Activated naive CD8-positive, alpha-beta T cell (primary cell): ENCODE data around the gene RAP1A.
A peak's percentile ranks its signal among the peaks of the same experiment; 100 is the strongest.

Source experiments
- H3K27ac Mint-ChIP-seq: one replicate; pipeline ENCODE4 v1.8.0; 2021; ENCODE audit warnings: mixed read lengths
- H3K27me3 Mint-ChIP-seq: one replicate; pipeline ENCODE4 v1.8.0; 2021; ENCODE audit warnings: mixed read lengths
- H3K36me3 Mint-ChIP-seq: one replicate; pipeline ENCODE4 v1.8.0; 2021; ENCODE audit warnings: mixed read lengths
- H3K4me1 Mint-ChIP-seq: one replicate; pipeline ENCODE4 v1.8.0; 2021; ENCODE audit warnings: low read depth, mixed read lengths
- H3K4me3 Mint-ChIP-seq: one replicate; pipeline ENCODE4 v1.8.0; 2021; ENCODE audit warnings: mild to moderate bottlenecking, mixed read lengths
- H3K9me3 Mint-ChIP-seq: one replicate; pipeline ENCODE4 v1.8.0; 2021; ENCODE audit warnings: low read depth, mixed read lengths

The RAP1A gene

GRCh38 chr1:111691886-111692285 lies 72.3 kb downstream of the RAP1A start:
- Mint-ChIP-seq H3K4me1 (peaks cover 74% of the 10 kb centered on the region), H3K27me3 (no peaks in the 10 kb centered on the region), H3K4me3 (no peak overlapping the region), H3K36me3 (peaks cover 21% of the 10 kb centered on the region), H3K27ac (peak overlapping the region; percentile 56), H3K9me3 (no peaks in the 10 kb centered on the region)

- Mint-ChIP-seq H3K27ac (peak overlapping the region; percentile 43), H3K4me1 (peaks cover 51% of the 10 kb centered on the region), H3K9me3 (no peaks in the 10 kb centered on the region), H3K36me3 (peaks cover 22% of the 10 kb centered on the region), H3K27me3 (no peaks in the 10 kb centered on the region), H3K4me3 (no peak overlapping the region)
These were observed 76.2 kb downstream of the RAP1A start for GRCh38 chr1:111695801-111696200.

GRCh38 chr1:111696330-111696729 lies 76.7 kb downstream of the RAP1A start:
- H3K4me1 Mint-ChIP-seq: peaks cover 46% of the 10 kb centered on the region
- peaks cover 23% of the 10 kb centered on the region for H3K36me3 Mint-ChIP-seq
- H3K27me3 Mint-ChIP-seq: no peaks in the 10 kb centered on the region
- H3K27ac Mint-ChIP-seq: peak overlapping the region; percentile 55
- peak overlapping the region; percentile 30 for H3K4me3 Mint-ChIP-seq
- H3K9me3 Mint-ChIP-seq: no peaks in the 10 kb centered on the region

- peaks cover 24% of the 10 kb centered on the region for H3K4me1 Mint-ChIP-seq
- H3K9me3 Mint-ChIP-seq: no peaks in the 10 kb centered on the region
- no peak overlapping the region for H3K4me3 Mint-ChIP-seq
- peak overlapping the region; percentile 54 for H3K27ac Mint-ChIP-seq
- no peaks in the 10 kb centered on the region for H3K27me3 Mint-ChIP-seq
- H3K36me3 Mint-ChIP-seq: peaks cover 15% of the 10 kb centered on the region
These were observed 79.7 kb downstream of the RAP1A start for GRCh38 chr1:111699268-111699667.

GRCh38 chr1:111702504-111703050 lies 83.0 kb downstream of the RAP1A start:
- no peak overlapping the region for H3K27ac Mint-ChIP-seq
- no peaks in the 10 kb centered on the region for H3K9me3 Mint-ChIP-seq
- H3K36me3 Mint-ChIP-seq: peaks cover 10% of the 10 kb centered on the region
- H3K27me3 Mint-ChIP-seq: no peaks in the 10 kb centered on the region
- H3K4me1 Mint-ChIP-seq: peaks cover 8% of the 10 kb centered on the region
- no peak overlapping the region for H3K4me3 Mint-ChIP-seq

- Mint-ChIP-seq H3K27me3 (no peaks in the 10 kb centered on the region), H3K4me3 (no peak overlapping the region), H3K36me3 (peaks cover 7% of the 10 kb centered on the region), H3K27ac (peak overlapping the region; percentile 78), H3K4me1 (peaks cover 6% of the 10 kb centered on the region), H3K9me3 (no peaks in the 10 kb centered on the region)
These were observed 84.7 kb downstream of the RAP1A start for GRCh38 chr1:111704240-111704639.

GRCh38 chr1:111704776-111705175 lies 85.2 kb downstream of the RAP1A start:
- peaks cover 11% of the 10 kb centered on the region for H3K4me1 Mint-ChIP-seq
- H3K36me3 Mint-ChIP-seq: peaks cover 9% of the 10 kb centered on the region
- no peaks in the 10 kb centered on the region for H3K9me3 Mint-ChIP-seq
- H3K27ac Mint-ChIP-seq: peak overlapping the region; percentile 50
- H3K27me3 Mint-ChIP-seq: no peaks in the 10 kb centered on the region
- no peak overlapping the region for H3K4me3 Mint-ChIP-seq

GRCh38 chr1:111705841-111706240 lies 86.3 kb downstream of the RAP1A start:
- H3K4me3 Mint-ChIP-seq: no peak overlapping the region
- H3K9me3 Mint-ChIP-seq: no peaks in the 10 kb centered on the region
- no peaks in the 10 kb centered on the region for H3K27me3 Mint-ChIP-seq
- H3K4me1 Mint-ChIP-seq: peaks cover 13% of the 10 kb centered on the region
- peak overlapping the region; percentile 34 for H3K27ac Mint-ChIP-seq
- H3K36me3 Mint-ChIP-seq: peaks cover 10% of the 10 kb centered on the region

- peaks cover 13% of the 10 kb centered on the region for H3K4me1 Mint-ChIP-seq
- no peak overlapping the region for H3K4me3 Mint-ChIP-seq
- H3K36me3 Mint-ChIP-seq: peaks cover 8% of the 10 kb centered on the region
- H3K27me3 Mint-ChIP-seq: no peaks in the 10 kb centered on the region
- H3K27ac Mint-ChIP-seq: no peak overlapping the region
- H3K9me3 Mint-ChIP-seq: no peaks in the 10 kb centered on the region
These were observed 87.3 kb downstream of the RAP1A start for GRCh38 chr1:111706921-111707320.

GRCh38 chr1:111707906-111708305 lies 88.3 kb downstream of the RAP1A start:
- H3K36me3 Mint-ChIP-seq: peaks cover 8% of the 10 kb centered on the region
- H3K27ac Mint-ChIP-seq: peak overlapping the region; percentile 22

GRCh38 chr1:111709986-111710385 lies 90.4 kb downstream of the RAP1A start:
- no peaks in the 10 kb centered on the region for H3K9me3 Mint-ChIP-seq
- H3K27me3 Mint-ChIP-seq: no peaks in the 10 kb centered on the region
- peak overlapping the region; percentile 56 for H3K27ac Mint-ChIP-seq
- peaks cover 16% of the 10 kb centered on the region for H3K4me1 Mint-ChIP-seq
- peaks cover 3% of the 10 kb centered on the region for H3K36me3 Mint-ChIP-seq
- H3K4me3 Mint-ChIP-seq: no peak overlapping the region

More at GRCh38 chr1:111707906-111708305, 88.3 kb downstream of the RAP1A start:
- no peaks in the 10 kb centered on the region for H3K9me3 Mint-ChIP-seq
- no peak overlapping the region for H3K4me3 Mint-ChIP-seq
- no peaks in the 10 kb centered on the region for H3K27me3 Mint-ChIP-seq
- peaks cover 13% of the 10 kb centered on the region for H3K4me1 Mint-ChIP-seq

- no peaks in the 10 kb centered on the region for H3K9me3 Mint-ChIP-seq
- no peaks in the 10 kb centered on the region for H3K27me3 Mint-ChIP-seq
- H3K27ac Mint-ChIP-seq: no peak overlapping the region
- H3K4me1 Mint-ChIP-seq: peaks cover 15% of the 10 kb centered on the region
- peaks cover 2% of the 10 kb centered on the region for H3K36me3 Mint-ChIP-seq
- no peak overlapping the region for H3K4me3 Mint-ChIP-seq
These were observed 96.7 kb downstream of the RAP1A start for GRCh38 chr1:111716333-111716732.

- no peaks in the 10 kb centered on the region for H3K27me3 Mint-ChIP-seq
- peaks cover 15% of the 10 kb centered on the region for H3K4me1 Mint-ChIP-seq
- H3K27ac Mint-ChIP-seq: peak overlapping the region; percentile 23
- H3K4me3 Mint-ChIP-seq: no peak overlapping the region
- peaks cover 2% of the 10 kb centered on the region for H3K36me3 Mint-ChIP-seq
- no peaks in the 10 kb centered on the region for H3K9me3 Mint-ChIP-seq
These were observed 97.9 kb downstream of the RAP1A start for GRCh38 chr1:111717450-111717849.

GRCh38 chr1:111719135-111719534 lies 99.5 kb downstream of the RAP1A start:
- no peak overlapping the region for H3K27ac Mint-ChIP-seq
- no peaks in the 10 kb centered on the region for H3K27me3 Mint-ChIP-seq
- H3K36me3 Mint-ChIP-seq: peaks cover 2% of the 10 kb centered on the region
- no peaks in the 10 kb centered on the region for H3K9me3 Mint-ChIP-seq
- H3K4me1 Mint-ChIP-seq: peaks cover 23% of the 10 kb centered on the region
- no peak overlapping the region for H3K4me3 Mint-ChIP-seq

- Mint-ChIP-seq H3K36me3 (peaks cover 2% of the 10 kb centered on the region), H3K27me3 (no peaks in the 10 kb centered on the region), H3K4me1 (peaks cover 20% of the 10 kb centered on the region), H3K4me3 (no peak overlapping the region), H3K27ac (no peak overlapping the region), H3K9me3 (no peaks in the 10 kb centered on the region)
These were observed 100.1 kb downstream of the RAP1A start for GRCh38 chr1:111719674-111720132.

- Mint-ChIP-seq H3K9me3 (no peaks in the 10 kb centered on the region), H3K4me1 (peaks cover 19% of the 10 kb centered on the region), H3K36me3 (peaks cover 2% of the 10 kb centered on the region), H3K27me3 (no peaks in the 10 kb centered on the region), H3K4me3 (no peak overlapping the region), H3K27ac (no peak overlapping the region)
These were observed 100.8 kb downstream of the RAP1A start for GRCh38 chr1:111720274-111720976.
